Right lobe of liver (tissue), 4 donors: Measurements from ENCODE around the gene ZNF17.

ENCODE experiments used
- POLR2A ChIP-seq: fragments of 450-650 bp; IDR thresholded peaks from one replicate; pipeline ENCODE4 v1.6.1; 2017; ENCODE audit warnings: antibody characterized with exemption, mild to moderate bottlenecking
- TF ChIP-seq, protein P1 (sequence below), 4 donors: fragments of 200-600 bp in 3 of 4; fragments of 450-650 bp in 1 of 4; IDR thresholded peaks; one replicate each; pipeline versions ENCODE4 v1.5.1 to v1.8.0; 2016 to 2022; ENCODE audit warnings: antibody characterized with exemption in 4 of 4, mild to moderate bottlenecking in 2 of 4
- donor health status: DM: no; HTN: no; CAD: no.
- donor health status: DM: no; HTN: no; CAD: no.
- donor health status: DM: no; HTN: yes; CAD: no.

DNA sequence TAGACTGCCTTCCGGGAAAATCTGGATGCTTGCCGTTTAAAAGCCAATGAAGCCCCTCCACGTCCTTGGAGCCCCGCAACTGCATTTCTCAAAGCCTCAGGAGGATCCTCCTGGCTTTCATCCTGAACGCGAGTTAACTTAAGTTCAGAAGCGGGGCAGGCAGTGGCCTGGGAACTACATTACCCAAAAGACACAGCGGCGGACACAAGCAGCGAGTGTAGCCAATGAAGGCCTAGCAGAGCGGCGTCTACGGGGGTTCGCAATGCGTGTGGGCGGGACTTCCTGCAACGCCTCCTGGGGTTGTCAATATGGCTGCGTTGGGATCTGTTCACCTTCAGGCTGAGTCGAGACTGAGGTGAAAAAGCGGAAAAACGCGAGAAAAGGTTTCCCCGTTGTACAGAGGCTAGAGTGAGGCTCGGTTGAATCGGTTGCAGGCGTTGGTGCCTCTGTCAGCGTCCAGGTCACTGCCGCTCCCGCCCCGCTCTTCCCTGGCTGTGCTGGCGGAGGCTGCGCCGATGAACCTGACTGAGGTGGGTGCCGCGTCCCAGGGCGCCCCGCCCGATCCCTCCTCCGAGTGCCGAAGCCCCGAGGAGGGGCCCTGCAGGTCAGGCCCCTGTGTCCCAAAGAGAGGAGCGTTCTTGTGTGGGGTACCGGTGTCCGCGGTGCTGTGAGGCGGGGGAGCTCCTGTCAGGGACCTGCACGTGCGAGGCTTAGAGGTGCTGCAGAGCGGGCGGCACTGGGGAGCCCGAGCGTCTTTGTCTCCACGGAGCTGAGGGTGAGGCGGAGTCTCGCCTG, at the start of gene ZNF17:
- TF ChIP-seq, protein P1, sequence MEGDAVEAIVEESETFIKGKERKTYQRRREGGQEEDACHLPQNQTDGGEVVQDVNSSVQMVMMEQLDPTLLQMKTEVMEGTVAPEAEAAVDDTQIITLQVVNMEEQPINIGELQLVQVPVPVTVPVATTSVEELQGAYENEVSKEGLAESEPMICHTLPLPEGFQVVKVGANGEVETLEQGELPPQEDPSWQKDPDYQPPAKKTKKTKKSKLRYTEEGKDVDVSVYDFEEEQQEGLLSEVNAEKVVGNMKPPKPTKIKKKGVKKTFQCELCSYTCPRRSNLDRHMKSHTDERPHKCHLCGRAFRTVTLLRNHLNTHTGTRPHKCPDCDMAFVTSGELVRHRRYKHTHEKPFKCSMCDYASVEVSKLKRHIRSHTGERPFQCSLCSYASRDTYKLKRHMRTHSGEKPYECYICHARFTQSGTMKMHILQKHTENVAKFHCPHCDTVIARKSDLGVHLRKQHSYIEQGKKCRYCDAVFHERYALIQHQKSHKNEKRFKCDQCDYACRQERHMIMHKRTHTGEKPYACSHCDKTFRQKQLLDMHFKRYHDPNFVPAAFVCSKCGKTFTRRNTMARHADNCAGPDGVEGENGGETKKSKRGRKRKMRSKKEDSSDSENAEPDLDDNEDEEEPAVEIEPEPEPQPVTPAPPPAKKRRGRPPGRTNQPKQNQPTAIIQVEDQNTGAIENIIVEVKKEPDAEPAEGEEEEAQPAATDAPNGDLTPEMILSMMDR (IDR thresholded peaks at IDR 0.05) = no peak
- TF ChIP-seq POLR2A = no peak
